GM18868 (cell line): Measurements from ENCODE around the gene FKRP.
"Not testable (repeated sequence)": the region's sequence is repeated elsewhere in the genome, so short reads cannot be mapped to it uniquely, and the experiment has no call there.

Source experiments
- ATAC-seq: cut with Tn5 transposase; IDR thresholded peaks from one replicate; pipeline ENCODE4 v1.9.1; 2021; ENCODE audit warnings: mild to moderate bottlenecking, moderate library complexity; ENCODE audit not compliant: unreplicated experiment

Gene FKRP

DNA sequence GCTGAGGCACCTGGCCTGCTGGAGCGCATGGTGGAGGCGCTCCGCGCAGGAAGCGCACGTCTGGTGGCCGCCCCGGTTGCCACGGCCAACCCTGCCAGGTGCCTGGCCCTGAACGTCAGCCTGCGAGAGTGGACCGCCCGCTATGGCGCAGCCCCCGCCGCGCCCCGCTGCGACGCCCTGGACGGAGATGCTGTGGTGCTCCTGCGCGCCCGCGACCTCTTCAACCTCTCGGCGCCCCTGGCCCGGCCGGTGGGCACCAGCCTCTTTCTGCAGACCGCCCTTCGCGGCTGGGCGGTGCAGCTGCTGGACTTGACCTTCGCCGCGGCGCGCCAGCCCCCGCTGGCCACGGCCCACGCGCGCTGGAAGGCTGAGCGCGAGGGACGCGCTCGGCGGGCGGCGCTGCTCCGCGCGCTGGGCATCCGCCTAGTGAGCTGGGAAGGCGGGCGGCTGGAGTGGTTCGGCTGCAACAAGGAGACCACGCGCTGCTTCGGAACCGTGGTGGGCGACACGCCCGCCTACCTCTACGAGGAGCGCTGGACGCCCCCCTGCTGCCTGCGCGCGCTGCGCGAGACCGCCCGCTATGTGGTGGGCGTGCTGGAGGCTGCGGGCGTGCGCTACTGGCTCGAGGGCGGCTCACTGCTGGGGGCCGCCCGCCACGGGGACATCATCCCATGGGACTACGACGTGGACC lies 10.1 kb downstream of the FKRP start:
- no peak for ATAC-seq

DNA sequence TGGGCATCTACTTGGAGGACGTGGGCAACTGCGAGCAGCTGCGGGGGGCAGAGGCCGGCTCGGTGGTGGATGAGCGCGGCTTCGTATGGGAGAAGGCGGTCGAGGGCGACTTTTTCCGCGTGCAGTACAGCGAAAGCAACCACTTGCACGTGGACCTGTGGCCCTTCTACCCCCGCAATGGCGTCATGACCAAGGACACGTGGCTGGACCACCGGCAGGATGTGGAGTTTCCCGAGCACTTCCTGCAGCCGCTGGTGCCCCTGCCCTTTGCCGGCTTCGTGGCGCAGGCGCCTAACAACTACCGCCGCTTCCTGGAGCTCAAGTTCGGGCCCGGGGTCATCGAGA lies 10.7 kb downstream of the FKRP start:
- ATAC-seq: no peak

DNA sequence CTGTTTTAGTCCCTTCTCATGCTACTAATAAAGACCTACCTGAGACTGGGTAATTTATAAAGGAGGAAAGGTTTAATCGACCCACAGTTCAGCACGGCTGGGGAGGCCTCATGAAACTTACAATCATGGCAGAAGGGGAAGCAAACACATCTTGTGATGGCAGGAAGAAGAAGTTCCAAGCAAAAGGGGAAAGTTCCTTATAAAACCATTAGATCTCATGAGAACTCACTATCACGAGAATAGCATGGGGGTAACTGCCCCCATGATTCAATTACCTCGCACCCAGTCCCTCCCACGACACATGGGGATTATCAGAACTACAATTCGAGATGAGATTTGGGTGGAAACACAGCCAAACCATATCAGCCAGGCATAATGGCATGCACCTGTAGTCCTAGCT lies 13.3 kb downstream of the FKRP start:
- ATAC-seq: no peak

DNA sequence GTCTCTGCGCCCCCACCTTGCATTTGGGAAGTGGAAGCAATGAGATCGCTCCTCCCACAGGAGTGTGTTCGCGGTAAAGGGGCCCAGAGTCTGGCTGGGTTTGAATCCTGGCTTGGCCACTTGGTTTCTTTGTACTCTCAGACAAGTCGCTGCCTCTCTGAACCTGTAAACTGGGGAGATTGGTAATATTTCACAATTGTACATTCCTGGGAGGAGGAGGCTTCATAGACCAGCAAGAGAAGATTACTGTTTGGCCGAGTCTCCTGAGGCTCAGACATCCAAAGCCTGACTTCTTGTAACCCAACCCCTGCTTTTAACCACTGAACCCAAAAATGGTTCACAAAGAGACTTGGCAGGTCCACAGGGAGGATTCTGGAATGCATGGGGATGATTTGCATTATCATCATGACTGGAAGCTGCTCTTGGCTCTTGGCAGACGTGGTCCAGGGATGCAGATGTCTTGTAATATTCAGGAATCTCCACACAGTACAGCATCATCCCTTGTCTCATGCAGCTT lies 14.0 kb downstream of the FKRP start:
- ATAC-seq: no peak

- no peak for ATAC-seq
Observed at GRCh38 chr19:46760363-46760762, 14.5 kb downstream of the FKRP start.

GRCh38 chr19:46760897-46761296 lies 15.0 kb downstream of the FKRP start:
- ATAC-seq: not testable (repeated sequence)

GRCh38 chr19:46761418-46761831 lies 15.6 kb downstream of the FKRP start:
- ATAC-seq: no peak

DNA sequence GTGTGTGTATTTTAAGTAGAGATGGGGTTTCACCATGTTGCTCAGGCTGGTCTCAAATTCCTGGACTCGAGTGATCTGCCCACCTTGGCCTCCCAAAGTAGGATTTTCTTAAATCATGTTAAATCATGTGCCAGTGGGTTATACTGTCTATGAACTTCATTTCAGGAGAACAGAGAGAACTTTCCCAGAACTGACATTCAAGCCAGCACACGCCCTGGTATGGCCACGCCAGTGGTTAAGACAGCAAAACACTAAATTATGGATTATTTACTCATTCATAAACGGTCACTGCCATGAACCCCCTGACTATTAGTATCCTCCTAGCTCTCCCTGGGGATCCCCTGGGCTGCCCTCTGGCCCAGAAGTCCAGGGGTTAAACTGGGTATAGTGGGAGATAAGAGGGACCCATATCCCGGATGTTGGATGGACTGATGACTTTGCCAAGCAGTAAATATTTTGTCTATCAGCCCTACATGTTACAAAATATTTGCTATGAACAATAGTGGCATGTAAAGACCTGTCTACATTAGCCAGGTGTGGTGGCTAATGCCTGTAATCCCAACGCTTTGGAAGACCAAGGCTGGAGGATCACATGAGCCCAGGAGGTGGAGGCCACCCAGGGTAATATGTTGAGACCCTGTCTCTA lies 16.5 kb downstream of the FKRP start:
- no peak for ATAC-seq

- ATAC-seq: no peak
Observed at GRCh38 chr19:46764817-46765291, 19.0 kb downstream of the FKRP start.

DNA sequence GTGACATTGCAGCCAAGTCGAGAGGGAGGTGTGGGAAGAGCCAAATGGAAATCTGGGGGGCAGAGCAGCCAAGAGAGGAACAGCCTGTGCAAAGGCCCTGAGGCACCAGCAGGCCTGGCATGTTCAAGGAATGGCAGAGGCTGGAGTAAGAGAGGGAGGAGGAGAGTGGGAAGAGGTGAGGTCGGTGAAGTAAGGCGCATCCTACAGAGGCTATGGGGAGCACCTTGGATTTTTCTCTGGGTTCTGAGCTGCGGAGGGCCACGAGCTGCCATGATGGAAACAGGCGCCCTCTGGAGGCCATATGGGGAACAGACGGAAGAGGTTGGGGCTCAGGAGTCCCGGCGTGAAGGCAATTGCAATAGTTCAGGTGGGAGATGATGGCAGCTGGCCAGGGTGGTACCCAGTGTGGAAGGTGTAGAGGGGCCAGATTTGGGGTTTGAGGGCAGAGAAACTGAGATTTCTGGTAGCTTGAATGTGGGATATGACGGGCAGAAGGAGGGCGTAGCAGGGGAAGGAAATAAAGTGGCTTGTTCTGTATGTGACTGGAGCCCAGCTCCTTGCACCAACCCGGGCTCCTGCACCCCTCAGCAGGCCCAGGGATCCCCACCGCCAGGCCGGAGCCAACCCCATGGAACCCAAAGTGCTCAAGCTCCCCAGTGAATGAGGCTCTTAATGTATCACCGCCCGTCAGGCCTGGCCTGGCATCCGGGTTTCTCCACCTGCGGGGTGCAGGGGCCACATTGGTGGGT lies 20.9 kb downstream of the FKRP start:
- no peak for ATAC-seq

DNA sequence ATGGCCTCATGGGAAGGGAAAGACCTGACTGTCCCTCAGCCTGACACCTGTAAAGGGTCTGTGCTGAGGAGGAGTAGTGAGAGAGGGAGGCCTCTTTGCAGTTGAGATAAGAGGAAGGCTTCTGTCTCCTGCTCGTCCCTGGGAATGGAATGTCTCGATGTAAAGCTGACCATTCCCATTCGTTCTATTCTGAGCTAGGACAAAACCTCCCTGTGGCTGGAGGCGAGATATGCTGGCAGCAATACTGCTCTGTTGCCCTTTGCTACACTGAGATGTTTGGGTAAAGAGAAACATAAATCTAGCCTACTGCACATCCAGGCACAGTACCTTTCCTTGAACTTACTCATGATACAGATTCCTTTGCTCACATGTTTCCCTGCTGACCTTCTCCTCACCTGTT lies 22.9 kb downstream of the FKRP start:
- not testable (repeated sequence) for ATAC-seq

GRCh38 chr19:46772170-46773017 lies 26.5 kb downstream of the FKRP start:
- ATAC-seq: no peak

DNA sequence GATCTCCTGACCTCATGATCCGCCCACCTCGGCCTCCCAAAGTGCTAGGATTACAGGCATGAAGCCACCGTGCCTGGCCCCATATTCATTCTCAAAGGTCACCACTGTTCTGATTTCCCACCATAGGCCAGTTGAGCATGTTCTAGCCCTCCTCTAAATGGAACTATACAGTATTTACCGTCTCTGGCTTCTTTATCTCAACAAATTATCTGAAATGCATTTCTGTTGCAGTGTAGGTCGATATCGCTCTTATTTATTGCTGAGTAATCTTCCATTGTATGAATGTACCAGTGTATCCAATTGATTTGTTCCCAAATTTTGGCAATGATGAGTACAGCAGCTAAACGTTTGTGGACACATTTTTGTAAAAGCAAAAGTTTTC lies 27.2 kb downstream of the FKRP start:
- no peak for ATAC-seq

DNA sequence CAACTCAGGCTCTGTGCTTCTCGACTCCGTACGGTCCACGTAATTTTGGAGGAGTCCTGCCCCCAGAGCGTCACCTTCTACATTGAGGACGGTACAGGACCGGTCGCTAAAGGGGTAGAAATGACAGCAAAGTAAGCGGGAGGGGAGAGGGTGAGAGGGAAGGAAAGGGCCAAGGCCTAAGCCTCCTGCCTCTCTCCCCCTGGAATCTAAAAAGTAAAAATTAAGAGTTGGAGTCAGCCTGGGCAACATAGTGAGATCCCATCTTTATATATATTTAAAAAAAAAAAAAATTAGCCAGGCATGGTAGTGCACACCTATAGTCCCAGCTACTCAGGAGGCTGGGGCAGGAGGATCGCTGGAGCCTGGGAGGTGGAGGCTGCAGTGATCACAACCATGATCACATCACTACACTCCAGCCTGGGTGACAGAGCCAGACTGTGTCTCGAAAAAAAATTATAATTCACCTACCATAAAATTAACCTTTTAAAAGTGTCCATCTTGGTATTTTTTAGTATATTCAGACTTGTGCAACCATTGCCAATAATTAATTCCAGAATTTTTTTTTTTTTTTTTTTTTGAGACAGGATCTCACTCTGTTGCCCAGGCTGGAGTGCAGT lies 29.9 kb downstream of the FKRP start:
- no peak for ATAC-seq

DNA sequence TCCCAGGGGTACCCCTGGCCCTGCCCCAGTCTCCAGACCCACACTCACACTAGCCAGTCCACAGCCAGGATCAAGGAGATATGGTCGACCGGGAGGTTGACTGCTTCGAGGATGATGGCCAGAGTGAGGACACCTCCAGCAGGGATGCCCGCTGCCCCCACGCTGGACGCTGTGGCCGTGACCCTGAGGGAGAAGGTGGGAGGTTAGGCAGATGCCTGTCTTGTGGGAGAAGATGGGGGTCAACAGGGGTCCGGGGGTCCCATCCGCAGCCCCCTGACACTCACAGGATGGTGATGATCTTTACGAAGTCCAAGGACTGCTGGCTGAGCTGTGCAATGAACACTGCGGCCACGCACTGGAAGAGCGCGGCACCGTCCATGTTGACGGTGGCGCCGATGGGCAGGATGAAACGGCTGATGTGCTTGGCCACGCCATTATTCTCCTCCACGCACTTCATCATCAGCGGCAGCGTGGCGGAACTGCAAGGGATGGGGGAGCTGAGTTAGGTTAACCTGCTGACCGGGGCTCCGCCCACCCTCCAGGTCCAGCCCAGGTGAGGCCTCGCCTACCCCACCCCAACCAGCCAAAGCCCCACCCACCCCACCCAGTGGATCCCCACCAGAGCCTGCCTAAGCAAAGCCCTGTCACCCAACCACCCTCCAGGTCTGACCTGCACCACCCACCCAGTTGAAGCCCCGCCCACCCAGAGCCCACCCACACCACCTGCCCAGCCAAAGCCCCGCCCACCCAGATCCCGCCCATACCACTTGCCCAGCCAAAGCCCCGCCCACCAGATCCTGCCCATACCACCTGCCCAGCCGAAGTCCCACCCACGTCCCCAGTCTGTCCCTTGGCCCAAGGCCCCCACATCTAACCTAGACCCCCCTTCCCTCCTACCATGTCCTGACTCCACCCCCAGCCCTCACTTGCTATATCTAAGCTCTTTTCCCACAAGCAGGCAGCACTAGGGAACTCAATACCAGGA lies 31.4 kb downstream of the FKRP start:
- ATAC-seq: no peak

- not testable (repeated sequence) for ATAC-seq
Observed at GRCh38 chr19:46777956-46778645, 32.2 kb downstream of the FKRP start.

DNA sequence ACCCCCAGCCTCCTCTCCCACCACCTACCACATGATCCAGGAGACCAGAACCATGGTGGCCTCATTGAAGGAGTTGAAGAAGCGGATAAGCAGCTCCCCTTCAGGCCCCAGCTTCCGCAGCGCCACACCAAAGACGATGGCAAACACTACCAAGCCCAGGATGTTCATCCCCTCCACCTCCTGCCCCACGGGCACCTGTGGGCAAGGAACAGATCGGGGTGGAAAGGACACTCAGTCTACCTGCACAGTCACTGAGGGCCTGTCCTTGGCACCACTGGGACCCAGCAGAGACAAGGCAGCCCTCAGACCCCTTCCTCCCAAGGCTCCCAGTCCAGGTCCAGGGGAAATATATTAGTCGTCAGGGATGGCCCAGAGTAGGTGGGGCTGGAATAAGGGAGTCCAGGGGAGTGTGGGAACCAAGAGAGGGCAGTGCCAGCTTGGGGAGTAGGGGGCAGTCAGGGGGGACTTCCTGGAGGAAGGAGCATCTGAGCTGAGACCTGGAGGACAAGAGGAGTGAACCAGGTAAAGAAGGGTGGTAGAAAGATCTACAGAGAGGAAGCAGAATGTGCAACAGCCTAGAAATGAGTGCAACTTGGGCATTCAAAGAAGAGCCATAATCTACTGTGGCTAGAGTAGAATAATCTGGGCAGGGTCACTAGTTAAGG lies 36.6 kb downstream of the FKRP start:
- ATAC-seq: no peak

GRCh38 chr19:46783670-46784069 lies 37.8 kb downstream of the FKRP start:
- ATAC-seq: no peak
